SU-DHL-6 (cell line): ENCODE measurements around the gene TRABD.

Source experiments
- H2AFZ ChIP-seq: fragments of 200-600 bp; sonication (generic); 2 replicates; pipeline ENCODE4 v1.6.1; 2014; ENCODE audit warnings: low read depth, mild to moderate bottlenecking, moderate library complexity, mixed read lengths, antibody characterized with exemption, low read length; ENCODE audit not compliant: severe bottlenecking
- H3F3A ChIP-seq: fragments of 200-600 bp; shearing (Covaris generic); 2 replicates; pipeline ENCODE4 v1.6.0; 2016; ENCODE audit warnings: antibody characterized with exemption, mild to moderate bottlenecking; ENCODE audit not compliant: insufficient read depth
- H3K27ac ChIP-seq: fragments of 200-600 bp; sonication (generic); 2 replicates; pipeline ENCODE4 v1.5.1; 2016; ENCODE audit warnings: low read depth, mild to moderate bottlenecking, low read length, moderate library complexity, mixed read lengths
- H3K27me3 ChIP-seq: fragments of 200-600 bp; sonication (generic), shearing (Covaris generic); 2 replicates; pipeline ENCODE4 v1.6.0; 2014; ENCODE audit warnings: mild to moderate bottlenecking, low read length
- H3K36me3 ChIP-seq: fragments of 200-600 bp; sonication (generic); 2 replicates; pipeline ENCODE4 v1.6.1; 2014; ENCODE audit warnings: mild to moderate bottlenecking, low read length, mixed read lengths
- H3K4me2 ChIP-seq: fragments of 300-600, 200-600 bp; shearing (Covaris generic), sonication (generic); 2 replicates; pipeline ENCODE4 v1.6.0; 2014; ENCODE audit warnings: low read length, low read depth, mild to moderate bottlenecking; ENCODE audit not compliant: poor library complexity, severe bottlenecking
- H3K4me3 ChIP-seq: fragments of 200-600 bp; sonication (generic); 2 replicates; pipeline ENCODE4 v1.5.1; 2014; ENCODE audit warnings: antibody characterized with exemption, low read length, mild to moderate bottlenecking, mixed read lengths; ENCODE audit not compliant: insufficient read depth, poor library complexity, severe bottlenecking
- H3K79me2 ChIP-seq: fragments of 200-600 bp; sonication (generic); 2 replicates; pipeline ENCODE4 v1.6.1; 2014; ENCODE audit warnings: mild to moderate bottlenecking, low read length, moderate library complexity; ENCODE audit not compliant: insufficient read depth
- H3K9ac ChIP-seq: fragments of 200-600 bp; sonication (generic); 2 replicates; pipeline ENCODE4 v1.7.0; 2014; ENCODE audit warnings: mild to moderate bottlenecking, low read length
- H3K9me2 ChIP-seq: fragments of 200-600 bp; sonication (generic); replicated peaks from 2 replicates; pipeline ENCODE4 v1.6.1; 2014; ENCODE audit warnings: low read length; ENCODE audit not compliant: insufficient read depth
- H3K9me3 ChIP-seq: fragments of 200-600 bp; sonication (generic); 2 replicates; pipeline ENCODE4 v1.6.1; 2014; ENCODE audit warnings: low read length, mixed read lengths; ENCODE audit not compliant: insufficient read depth
- H4K20me1 ChIP-seq: fragments of 200-600 bp; sonication (generic); 2 replicates; pipeline ENCODE4 v1.6.1; 2014; ENCODE audit warnings: low read depth, mild to moderate bottlenecking, antibody characterized with exemption, low read length, moderate library complexity, mixed read lengths
- CTCF ChIP-seq: fragments of 200-600 bp; sonication (generic); IDR thresholded peaks from one replicate; pipeline ENCODE4 v1.5.1; 2017; ENCODE audit warnings: antibody characterized with exemption, mild to moderate bottlenecking, low read length, moderate library complexity; ENCODE audit not compliant: insufficient read depth, poor library complexity, severe bottlenecking
- EZH2phosphoT487 ChIP-seq: fragments of 200-600 bp; sonication (generic), shearing (Covaris generic); conservative IDR thresholded peaks from 2 replicates; pipeline ENCODE4 v1.6.1; 2018; ENCODE audit warnings: mild to moderate bottlenecking, antibody characterized with exemption, low read length, moderate library complexity, mixed read lengths

The TRABD gene

DNA sequence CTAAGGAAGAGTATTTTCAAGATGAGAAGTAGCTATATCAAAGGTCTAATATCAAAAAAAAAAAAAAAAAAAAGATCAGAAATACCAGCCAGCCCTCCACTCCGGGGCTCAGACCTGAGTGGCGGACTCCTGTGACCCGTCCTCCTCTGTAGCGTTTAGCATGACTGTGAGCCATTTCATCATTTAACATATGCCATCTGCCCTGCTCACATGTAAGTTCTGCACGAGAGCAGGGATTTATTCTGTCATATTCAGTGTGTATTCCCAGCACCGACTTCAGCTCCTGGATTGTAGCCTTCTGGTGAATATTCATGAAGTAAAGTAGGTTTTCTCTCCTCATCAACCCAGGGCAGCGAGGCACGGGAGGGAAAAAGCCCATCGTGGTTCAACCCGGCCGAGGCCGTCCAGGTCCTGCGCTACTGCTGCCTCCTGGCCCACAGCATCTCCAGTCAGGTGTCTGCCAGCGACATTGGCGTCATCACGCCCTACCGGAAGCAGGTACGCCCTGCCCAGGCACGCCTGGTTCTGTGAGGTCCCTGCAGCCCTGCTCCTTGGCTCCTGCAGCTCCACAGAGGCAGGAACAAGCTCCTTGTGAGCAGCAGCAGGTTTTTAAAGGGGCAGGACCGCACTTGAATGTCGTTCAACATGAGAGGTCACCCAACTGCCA, 27.9 kb upstream of the TRABD start:
- Histone ChIP-seq H3K79me2 (no peaks in the 10 kb centered on the region), H3K4me3 (no peak overlapping the region), H3K9me2 (no peaks in the 10 kb centered on the region), H3K36me3 (no peaks in the 10 kb centered on the region), H3K4me2 (no peak overlapping the region), H2AFZ (no peak overlapping the region), H4K20me1 (no peaks in the 10 kb centered on the region), H3K27me3 (no peaks in the 10 kb centered on the region), H3F3A (no peaks in the 10 kb centered on the region), H3K9me3 (no peaks in the 10 kb centered on the region), H3K9ac (no peak overlapping the region), H3K27ac (no peak overlapping the region)
- no peak for TF ChIP-seq EZH2phosphoT487
- no peak for TF ChIP-seq CTCF

GRCh38 chr22:50160947-50161346, 24.8 kb upstream of the TRABD start:
- Histone ChIP-seq H3K4me3 (no peak overlapping the region), H3K27me3 (no peaks in the 10 kb centered on the region), H4K20me1 (no peaks in the 10 kb centered on the region), H3K4me2 (no peak overlapping the region), H3K9ac (no peak overlapping the region), H3K9me3 (no peaks in the 10 kb centered on the region), H2AFZ (no peak overlapping the region), H3K79me2 (no peaks in the 10 kb centered on the region), H3K36me3 (no peaks in the 10 kb centered on the region), H3K9me2 (no peaks in the 10 kb centered on the region), H3K27ac (no peak overlapping the region), H3F3A (no peaks in the 10 kb centered on the region)
- TF ChIP-seq CTCF (no peak), EZH2phosphoT487 (no peak)

DNA sequence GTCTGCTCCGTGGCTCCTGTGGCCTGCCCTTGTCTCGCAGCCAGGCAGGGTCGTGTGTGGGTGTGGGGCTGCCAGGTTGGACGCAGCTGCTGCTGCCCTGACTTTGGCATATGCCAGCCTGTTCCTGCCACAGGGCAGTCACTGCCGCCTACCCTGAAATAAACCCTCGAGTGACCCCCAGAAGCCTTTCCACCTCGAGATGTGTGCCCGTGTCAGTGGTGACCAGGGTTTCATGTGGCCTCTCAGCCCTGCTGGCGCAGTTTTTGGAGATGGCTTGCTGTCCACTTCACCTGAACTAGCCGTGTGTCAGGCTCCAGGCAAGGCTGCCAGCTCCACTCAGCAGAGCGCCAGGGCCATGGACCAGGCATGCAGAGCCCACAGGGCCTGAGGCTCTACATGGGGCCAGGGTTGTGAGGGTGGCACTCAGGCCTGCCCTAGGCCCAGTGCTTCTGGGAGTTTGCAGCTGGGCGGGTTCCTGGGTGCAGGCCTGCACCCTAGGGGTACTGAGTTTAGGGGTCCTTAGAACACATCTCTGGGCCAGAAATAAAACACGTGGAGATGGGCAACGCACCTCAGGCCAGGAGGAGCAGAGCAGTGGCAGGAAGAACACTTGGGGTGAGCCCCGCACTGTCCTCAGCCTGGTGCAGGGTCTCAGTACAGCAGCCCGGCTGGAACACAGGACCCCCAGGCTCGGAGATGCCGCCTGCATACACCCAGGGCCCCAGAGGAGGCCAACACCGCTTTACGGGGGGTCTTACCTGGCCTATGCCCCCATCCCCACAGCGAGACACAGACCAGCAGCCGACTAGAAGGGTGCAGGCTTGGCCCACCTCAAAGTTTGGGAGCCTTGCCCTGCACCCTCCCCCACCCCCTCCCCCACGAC, 24.0 kb upstream of the TRABD start:
- no peaks in the 10 kb centered on the region for H3K27me3 ChIP-seq
- no peaks in the 10 kb centered on the region for H3K79me2 ChIP-seq
- no peaks in the 10 kb centered on the region for H4K20me1 ChIP-seq
- TF ChIP-seq CTCF (no peak), EZH2phosphoT487 (no peak)
- no peaks in the 10 kb centered on the region for H3F3A ChIP-seq
- H3K9me3 ChIP-seq, result no peaks in the 10 kb centered on the region
- no peaks in the 10 kb centered on the region for H3K9me2 ChIP-seq
- no peak overlapping the region for H2AFZ ChIP-seq
- H3K27ac ChIP-seq, result no peak overlapping the region
- H3K9ac ChIP-seq, result no peak overlapping the region
- H3K4me2 ChIP-seq, result no peak overlapping the region
- no peak overlapping the region for H3K4me3 ChIP-seq
- H3K36me3 ChIP-seq, result no peaks in the 10 kb centered on the region
